H1 (cell line): Measurements from ENCODE around the gene ABCC6. TPM values are rescaled to one million over a fixed set of nuclear protein-coding genes. Genes with fewer than 3 reads are reported as not detected.

Source experiments
- BACH1 ChIP-seq: IDR thresholded peaks from 2 replicates; pipeline ENCODE4 v1.6.1; 2012; ENCODE audit warnings: low read length, improper control_type of control experiment
- CBX8 ChIP-seq: fragments of 300-800, 300-1000 bp; sonication (generic); IDR thresholded peaks from 2 replicates; pipeline ENCODE4 v1.7.1; 2016; ENCODE audit warnings: low read depth, low read length, borderline replicate concordance
- GTF2F1 ChIP-seq: IDR thresholded peaks from 2 replicates; pipeline ENCODE4 v1.6.1; 2012; ENCODE audit warnings: low read depth, low read length, improper control_type of control experiment, borderline replicate concordance
- SUZ12 ChIP-seq: fragments of 200-600 bp; sonication (generic); IDR thresholded peaks from 2 replicates; pipeline ENCODE4 v1.6.1; 2012; ENCODE audit warnings: mild to moderate bottlenecking, inconsistent platforms, low read length, moderate library complexity, mixed read lengths
- TBP ChIP-seq: IDR thresholded peaks from 2 replicates; pipeline ENCODE4 v1.6.1; 2011; ENCODE audit warnings: low read depth, low read length, improper control_type of control experiment
- polyA plus RNA-seq, 7 experiments: library from polyadenylated mRNA; depleted of rRNA in 3 of 7; stranded (reverse) in 5 of 7; unstranded in 2 of 7; fragments of >200 nt in 5 of 7; fragments of 200-250 nt in 2 of 7; gene quantifications; 1 replicate in 5 of 7; 2 replicates in 1 of 7; 4 replicates in 1 of 7; pipeline versions ENCODE4 v1.2.1 to v1.2.3, GENCODE V29; 2011 to 2013; ENCODE audit warnings: missing spikeins in 2 of 7, mixed read lengths in 2 of 7
- total RNA-seq: library from RNA; stranded (reverse); fragmentation: NEBNext Ultra II Directional; extraction: Animal tissue kit (Norgen Biotek cat#: 25700); gene quantifications from 2 replicates; pipeline ENCODE4 v1.2.1, GENCODE V29; 2021
- TF ChIP-seq, protein P1 (sequence below): IDR thresholded peaks from 2 replicates; pipeline ENCODE4 v1.6.1; 2012; ENCODE audit warnings: inconsistent platforms

Gene ABCC6
- total and polyA plus RNA-seq, 2 of the 8 experiments (the other 6 are each of a cell fraction or from before 2014, with no cell fraction given), result 1.6 to 1.8 TPM

DNA sequence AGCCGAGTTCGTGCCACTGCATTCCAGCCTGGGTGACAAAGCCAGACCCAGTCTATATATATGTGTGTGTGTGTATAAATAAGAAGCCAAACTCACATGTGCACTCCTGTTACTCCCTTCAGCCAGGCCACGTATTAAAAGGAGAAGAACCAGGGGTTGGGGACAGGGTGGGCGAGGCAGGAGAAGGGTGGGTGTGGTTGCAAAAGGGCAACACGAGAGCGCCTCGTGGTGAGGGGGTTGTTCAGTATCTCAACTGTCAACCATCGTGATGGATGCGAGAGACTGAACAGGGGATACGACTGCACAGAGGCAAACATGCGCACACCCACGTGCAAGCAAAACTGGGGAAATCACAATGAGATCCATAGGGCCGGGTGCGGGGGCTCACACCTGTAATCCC is 54.9 kb downstream of the ABCC6 start (continued):
- no peak for TF ChIP-seq GTF2F1
- TF ChIP-seq SUZ12, result no peak
- no peak for TF ChIP-seq TBP
- no peak for TF ChIP-seq BACH1
- TF ChIP-seq, protein P1, sequence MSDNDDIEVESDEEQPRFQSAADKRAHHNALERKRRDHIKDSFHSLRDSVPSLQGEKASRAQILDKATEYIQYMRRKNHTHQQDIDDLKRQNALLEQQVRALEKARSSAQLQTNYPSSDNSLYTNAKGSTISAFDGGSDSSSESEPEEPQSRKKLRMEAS, result no peak
- TF ChIP-seq CBX8, result no peak
